DND-41 (cell line): ENCODE data around the gene ZDHHC1.

Experiments used
- CTCF ChIP-seq: IDR thresholded peaks from 2 replicates; pipeline ENCODE4 v1.5.1; 2012; ENCODE audit warnings: borderline replicate concordance, low read length, moderate library complexity, mild to moderate bottlenecking; ENCODE audit not compliant: poor library complexity, severe bottlenecking; ENCODE audit errors: extremely low read depth
- EZH2 ChIP-seq: IDR thresholded peaks from 3 replicates; pipeline ENCODE4 v1.6.1; 2012; ENCODE audit warnings: borderline replicate concordance, low read depth, mild to moderate bottlenecking, moderate library complexity, low read length, inconsistent platforms; ENCODE audit not compliant: severe bottlenecking

GRCh38 chr16:67397036-67397801 is 19.1 kb downstream of the ZDHHC1 start:
- TF ChIP-seq CTCF = no peak
- TF ChIP-seq EZH2 = no peak
